Measurements from ENCODE around the gene RHOT2.

The RHOT2 gene

GRCh38 chr16:700684-701584 is 33.0 kb downstream of the RHOT2 start:
- DNase-seq (ENCODE audit: low spot score) = no peak

- DNase-seq (ENCODE audit: low spot score) = no peak
Measured at GRCh38 chr16:702341-702740, 34.4 kb downstream of the RHOT2 start.

GRCh38 chr16:703406-703805 is 35.5 kb downstream of the RHOT2 start:
- no peak for DNase-seq (ENCODE audit: low spot score)

- DNase-seq (ENCODE audit: low spot score) = no peak
Measured at GRCh38 chr16:704047-704446, 36.1 kb downstream of the RHOT2 start.

- no peak for DNase-seq (ENCODE audit: low spot score)
Measured at GRCh38 chr16:704552-705380, 36.8 kb downstream of the RHOT2 start.

- DNase-seq (ENCODE audit: low spot score) = no peak
Measured at GRCh38 chr16:705431-706188, 37.7 kb downstream of the RHOT2 start, which contains the start of gene FBXL16. Gene FBXL16, minus strand, starts transcription at chr16:705801. Its CDS starts 8,396 bp downstream, at chr16:697405.

- DNase-seq (ENCODE audit: low spot score) = no peak
Measured at GRCh38 chr16:706189-707061, 38.5 kb downstream of the RHOT2 start.

- DNase-seq (ENCODE audit: low spot score) = no peak
Measured at GRCh38 chr16:707062-707538, 39.2 kb downstream of the RHOT2 start.

GRCh38 chr16:708019-708418 is 40.1 kb downstream of the RHOT2 start:
- no peak for DNase-seq (ENCODE audit: low spot score)

GRCh38 chr16:708959-709358 is 41.0 kb downstream of the RHOT2 start:
- DNase-seq (ENCODE audit: low spot score) = no peak

GRCh38 chr16:709566-710499 is 41.9 kb downstream of the RHOT2 start:
- peak; percentile 96 for DNase-seq (ENCODE audit: low spot score)

GRCh38 chr16:710500-711075 is 42.7 kb downstream of the RHOT2 start:
- DNase-seq (ENCODE audit: low spot score) = no peak

- no peak for DNase-seq (ENCODE audit: low spot score)
Measured at GRCh38 chr16:711084-711483, 43.2 kb downstream of the RHOT2 start.

GRCh38 chr16:711548-712320 is 43.8 kb downstream of the RHOT2 start:
- peak; percentile 59 for DNase-seq (ENCODE audit: low spot score)

GRCh38 chr16:712740-713250 is 44.9 kb downstream of the RHOT2 start:
- peak; percentile 96 for DNase-seq (ENCODE audit: low spot score)

- no peak for DNase-seq (ENCODE audit: low spot score)
Measured at GRCh38 chr16:714079-714478, 46.1 kb downstream of the RHOT2 start.

- peak; percentile 85 for DNase-seq (ENCODE audit: low spot score)
Measured at GRCh38 chr16:714558-715476, 46.9 kb downstream of the RHOT2 start, which contains the start of gene METRN. Gene METRN, plus strand, starts transcription at chr16:715118. Its CDS starts 172 bp downstream, at chr16:715290.
